GM12878 (cell line): ENCODE measurements around the gene ALMS1. TPM values are rescaled to one million over a fixed set of nuclear protein-coding genes. Genes with fewer than 3 reads are reported as not detected.
A peak's percentile ranks its signal among the peaks of the same experiment; 100 is the strongest.

Experiments
- ATAC-seq: fragments of 200-7000 bp; cut with Tn5 transposase; 3 replicates; pipeline ENCODE4 v1.9.1; 2020; ENCODE audit warnings: mild to moderate bottlenecking, moderate library complexity
- BruUV-seq: library from RNA; stranded (reverse); fragments of 400-500 nt; replicated peaks from 2 replicates; lab custom pipeline; 2021; lab: Mats Ljungman, UMichigan
- CTCF ChIA-PET: fragments of 300-600 bp; sonication (Branson Sonifier 250); formaldehyde crosslinking; extraction: SDS; loops from one replicate; lab custom pipeline; 2021; ENCODE audit warnings: inconsistent platforms; lab: Yijun Ruan, JAX
- POLR2A ChIA-PET: fragments of 350-600 bp; formaldehyde crosslinking; extraction: SDS; loops from one replicate; lab custom pipeline; 2021; ENCODE audit warnings: inconsistent platforms; lab: Charles Lee
- RAD21 ChIA-PET: fragments of 300-600 bp; sonication (Branson Sonifier 250); formaldehyde crosslinking; loops from one replicate; lab custom pipeline; 2023; ENCODE audit warnings: antibody characterized with exemption; ENCODE audit not compliant: unreplicated experiment; lab: Charles Lee
- SMC1A ChIA-PET: fragments of 300-600 bp; sonication (Branson Sonifier 250); formaldehyde crosslinking; loops from one replicate; lab custom pipeline; 2023; ENCODE audit not compliant: unreplicated experiment, uncharacterized antibody; lab: Charles Lee
- DNase-seq: peaks from one replicate; pipeline ENCODE4 v3.0.0-alpha.2; 2011; ENCODE audit warnings: low read depth, low spot score
- FAIRE-seq: peaks from 3 replicates; lab custom pipeline; 2011; peaks lifted over from hg19 to GRCh38; lab: Jason Lieb, UNC
- H2AFZ ChIP-seq: 2 replicates; pipeline ENCODE4 v1.6.0; 2011; ENCODE audit warnings: low read depth, low read length, control low read depth; ENCODE audit not compliant: control insufficient read depth
- H3K27ac ChIP-seq: 2 replicates; pipeline ENCODE4 v1.5.1; 2011; ENCODE audit warnings: control low read depth; ENCODE audit not compliant: control insufficient read depth, insufficient read depth
- H3K27me3 ChIP-seq, 2 experiments: replicated peaks in 1 of 2; 2 replicates each; pipeline versions ENCODE4 v1.6.0 to v1.6.1; 2011; ENCODE audit warnings: low read length in 1 of 2; ENCODE audit not compliant: control insufficient read depth in 2 of 2, insufficient read depth in 2 of 2
- H3K36me3 ChIP-seq, 2 experiments: 2 replicates each; pipeline ENCODE4 v1.5.1; 2011; ENCODE audit warnings: low read length in 1 of 2; ENCODE audit not compliant: control insufficient read depth in 2 of 2, insufficient read depth in 2 of 2
- H3K4me1 ChIP-seq: 2 replicates; pipeline ENCODE4 v1.6.1; 2011; ENCODE audit warnings: mild to moderate bottlenecking, low read length, moderate library complexity, mixed read lengths; ENCODE audit not compliant: control insufficient read depth, insufficient read depth
- H3K4me2 ChIP-seq: 2 replicates; pipeline ENCODE4 v1.6.0; 2011; ENCODE audit warnings: control low read depth; ENCODE audit not compliant: control insufficient read depth, insufficient read depth
- H3K4me3 ChIP-seq: fragments of 200-600 bp; sonication (generic); 2 replicates; pipeline ENCODE4 v1.5.1; 2016
- H3K79me2 ChIP-seq: 2 replicates; pipeline ENCODE4 v1.6.0; 2011; ENCODE audit warnings: low read length; ENCODE audit not compliant: control insufficient read depth, insufficient read depth
- H3K9ac ChIP-seq: 2 replicates; pipeline ENCODE4 v1.8.0; 2011; ENCODE audit warnings: low read length, control low read depth, mixed read lengths; ENCODE audit not compliant: control insufficient read depth, insufficient read depth
- H3K9me3 ChIP-seq: replicated peaks from 3 replicates; pipeline ENCODE4 v1.5.1; 2011; ENCODE audit warnings: mild to moderate bottlenecking, low read length; ENCODE audit not compliant: control insufficient read depth, insufficient read depth
- H4K20me1 ChIP-seq: 2 replicates; pipeline ENCODE4 v1.6.0; 2011; ENCODE audit not compliant: control insufficient read depth, insufficient read depth
- BHLHE40 ChIP-seq, 2 experiments: fragments of 450-650 bp in 1 of 2; IDR thresholded peaks; 2 replicates each; pipeline ENCODE4 v1.6.1; 2011 to 2017; ENCODE audit warnings: low read depth in 2 of 2, borderline replicate concordance in 1 of 2, improper control_type of control experiment in 1 of 2, low read length in 1 of 2, mild to moderate bottlenecking in 1 of 2
- BMI1 ChIP-seq: fragments of 450-650 bp; IDR thresholded peaks from 2 replicates; pipeline ENCODE4 v1.6.1; 2016; ENCODE audit warnings: mild to moderate bottlenecking, moderate library complexity, borderline replicate concordance
- CBFB ChIP-seq: IDR thresholded peaks from 2 replicates; pipeline ENCODE4 v1.6.1; 2016; ENCODE audit warnings: antibody characterized with exemption, low read depth
- ELK1 ChIP-seq: IDR thresholded peaks from 2 replicates; pipeline ENCODE4 v1.6.1; 2012; ENCODE audit warnings: low read depth, low read length, improper control_type of control experiment
- ETV6 ChIP-seq, 2 experiments: fragments of 450-650 bp in 1 of 2; IDR thresholded peaks in 1 of 2; conservative IDR thresholded peaks in 1 of 2; 2 replicates each; pipeline ENCODE4 v1.6.1; 2014; ENCODE audit warnings: antibody characterized with exemption in 1 of 2, borderline replicate concordance in 1 of 2, low read depth in 1 of 2, mild to moderate bottlenecking in 1 of 2, moderate library complexity in 1 of 2
- MYC ChIP-seq: IDR thresholded peaks from 2 replicates; pipeline ENCODE4 v1.6.1; 2011; ENCODE audit warnings: mild to moderate bottlenecking, low read length, moderate library complexity, inconsistent platforms; ENCODE audit not compliant: insufficient read depth, insufficient replicate concordance, insufficient read length, severe bottlenecking
- PAX8 ChIP-seq: fragments of 450-650 bp; IDR thresholded peaks from 2 replicates; pipeline ENCODE4 v1.6.1; 2017; ENCODE audit warnings: mild to moderate bottlenecking, moderate library complexity
- RCOR1 ChIP-seq: conservative IDR thresholded peaks from 2 replicates; pipeline ENCODE4 v1.6.1; 2012; ENCODE audit warnings: low read depth, low read length, improper control_type of control experiment
- SP1 ChIP-seq: IDR thresholded peaks from one replicate; pipeline ENCODE4 v1.6.1; 2011; ENCODE audit warnings: low read depth, low read length
- ZNF384 ChIP-seq: IDR thresholded peaks from 2 replicates; pipeline ENCODE4 v1.6.1; 2012; ENCODE audit warnings: low read depth, mild to moderate bottlenecking, low read length, improper control_type of control experiment, borderline replicate concordance
- ZSCAN29 ChIP-seq: fragments of 450-650 bp; IDR thresholded peaks from 2 replicates; pipeline ENCODE4 v1.6.1; 2017; ENCODE audit warnings: mild to moderate bottlenecking, moderate library complexity
- WGBS: methylation state at CpG from one replicate; pipeline ENCODE4 v1.1.6; 2016; ENCODE audit warnings: low lambda C conversion rate; ENCODE audit not compliant: insufficient replicate concordance, insufficient coverage; ENCODE audit errors: missing lambda C conversion rate; 5-methylcytosine and 5-hydroxymethylcytosine counted together
- in situ Hi-C: fragments of 300-500 bp; cut with MboI; formaldehyde crosslinking; loops from 9 replicates; pipeline ENCODE4 v1.14.3; 2018; ENCODE audit warnings: mixed read lengths
- intact Hi-C: fragments of 100-400 bp; cut with micrococcal nuclease; formaldehyde crosslinking; loops from one replicate; pipeline ENCODE4 v1.14.2; 2022; ENCODE audit not compliant: unreplicated experiment
- polyA plus RNA-seq, 11 experiments: library from polyadenylated mRNA; depleted of rRNA in 4 of 11; unstranded in 6 of 11; stranded (reverse) in 5 of 11; fragments of >200 nt; fragmentation: Nextera tagmentation in 4 of 11; fragmentation: Illumina TruSeq in 1 of 11; extraction: Ambion mirVana in 4 of 11; extraction: Trizol in 1 of 11; gene quantifications; 1 replicate in 1 of 11; 2 replicates in 10 of 11; pipeline versions ENCODE4 v1.2.1 to v1.2.3, GENCODE V29; 2011 to 2016; ENCODE audit warnings: inconsistent platforms in 2 of 11, missing spikeins in 2 of 11, low read depth in 1 of 11
- total RNA-seq, 4 experiments: library from RNA; depleted of rRNA in 3 of 4; stranded (reverse); fragments of >200 nt in 3 of 4; fragmentation: Illumina TruSeq in 1 of 4; extraction: Trizol in 1 of 4; gene quantifications; 2 replicates each; pipeline versions ENCODE4 v1.2.1 to v1.2.3, GENCODE V29; 2013 to 2021
- TF ChIP-seq, protein P1 (sequence below): IDR thresholded peaks from 2 replicates; pipeline ENCODE4 v1.6.1; 2011; ENCODE audit warnings: low read depth, mild to moderate bottlenecking, low read length, moderate library complexity, borderline replicate concordance; ENCODE audit errors: extremely low read depth

Gene ALMS1
- total and polyA plus RNA-seq, 10 of the 15 experiments (the other 5 are each of a cell fraction or from before 2014, with no cell fraction given) = 1.1 to 25.8 (median 10.6) TPM

GRCh38 chr2:73386894-73387636, 1.4 kb downstream of the ALMS1 start:
- 27% methylated on average over 6 of the region's 6 CpGs for WGBS

More at GRCh38 chr2:73386894-73387636, 1.4 kb downstream of the ALMS1 start:
- Histone ChIP-seq H3K27ac (no peak overlapping the region), H3K27me3 (no peaks in the 10 kb centered on the region), H3K4me1 (no peaks in the 10 kb centered on the region), H3K4me2 (peak overlapping the region; percentile 67), H3K79me2 (peaks cover 14% of the 10 kb centered on the region), H3K4me3 (peak overlapping the region; percentile 91), H4K20me1 (no peaks in the 10 kb centered on the region), H3K36me3 (no peaks in the 10 kb centered on the region), H3K9ac (peak overlapping the region; percentile 86; the same call in 1 of the 2 replicates), H3K9me3 (no peaks in the 10 kb centered on the region), H2AFZ (no peak overlapping the region)
- ATAC-seq (no peak), FAIRE-seq (no peak), DNase-seq (no peak)
- ChIA-PET CTCF (interaction anchor here (1.2 kb wide), 1 partner anchor 216 kb away, joined by 4 read pairs; no protein-coding TSS in a partner anchor), POLR2A (no interaction called here), SMC1A (interaction anchor here (0.9 to 1.1 kb wide), 2 partner anchors 22 to 31 kb away, joined by 4 to 5 read pairs; no protein-coding TSS in a partner anchor), RAD21 (no interaction called here)
- TF ChIP-seq RCOR1 = no peak
- TF ChIP-seq BMI1 = no peak
- TF ChIP-seq ELK1 = no peak
- TF ChIP-seq, protein P1, sequence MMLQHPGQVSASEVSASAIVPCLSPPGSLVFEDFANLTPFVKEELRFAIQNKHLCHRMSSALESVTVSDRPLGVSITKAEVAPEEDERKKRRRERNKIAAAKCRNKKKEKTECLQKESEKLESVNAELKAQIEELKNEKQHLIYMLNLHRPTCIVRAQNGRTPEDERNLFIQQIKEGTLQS = no peak
- TF ChIP-seq PAX8 = no peak
- TF ChIP-seq SP1 = no peak
- TF ChIP-seq ETV6 (conservative IDR thresholded peaks at IDR 0.05 in 1 of 2, IDR thresholded peaks at IDR 0.05 in 1 of 2; ENCODE audit: borderline replicate concordance in 1 of 2, low read depth in 1 of 2) = no peak
- no peak for TF ChIP-seq BHLHE40 (IDR thresholded peaks at IDR 0.05; ENCODE audit: borderline replicate concordance in 1 of 2, low read depth in 2 of 2, low read length in 1 of 2)
- no peak for TF ChIP-seq ZNF384
- TF ChIP-seq ZSCAN29 = no peak
- no peak for TF ChIP-seq MYC
- TF ChIP-seq CBFB = no peak
- in situ Hi-C loops = no loop called here
- BruUV-seq = no TSS peak
- intact Hi-C loops = loop anchor here (5.0 to 10.0 kb wide), 2 partner anchors 155 to 218 kb away; partner anchors contain the start of genes CCT7 and PRADC1
